NCI-H187 (cell line): ENCODE measurements around the gene AFMID.

Source experiments
- DNase-seq, 2 experiments: peaks; one replicate each; lab custom pipeline; 2025; lab: John Stamatoyannopoulos, UW

AFMID gene

DNA sequence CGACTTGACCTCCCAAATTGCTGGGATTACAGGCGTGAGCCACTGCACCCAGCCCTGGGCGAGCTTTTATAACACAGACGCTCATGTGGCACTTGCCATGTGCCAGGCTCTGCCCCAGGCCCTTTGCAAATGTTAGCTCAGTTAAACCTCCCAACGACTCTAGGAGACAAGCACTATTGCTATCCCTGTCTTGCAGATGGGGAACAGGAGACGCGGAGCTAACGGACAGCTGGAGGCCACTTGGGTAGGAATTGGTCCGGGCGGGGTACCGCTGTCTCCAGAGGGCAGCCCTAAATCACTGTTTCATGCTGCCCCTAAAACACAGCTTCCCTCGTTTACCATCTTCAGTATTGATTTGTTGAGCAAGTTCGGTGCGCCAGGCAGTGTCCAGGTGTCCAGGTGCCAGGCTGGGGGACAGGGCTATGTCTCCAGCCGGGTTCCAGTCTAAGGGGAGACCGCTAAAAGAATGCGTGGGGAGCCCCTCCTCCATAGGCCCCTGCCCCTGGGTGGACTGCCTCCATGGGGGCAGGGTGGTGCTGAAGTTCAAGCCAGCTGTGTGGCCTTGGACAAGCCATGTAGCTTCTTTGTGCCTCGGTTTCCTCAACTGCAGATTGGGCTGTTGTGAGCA lies 68.0 kb downstream of the AFMID start:
- DNase-seq: no peak

DNA sequence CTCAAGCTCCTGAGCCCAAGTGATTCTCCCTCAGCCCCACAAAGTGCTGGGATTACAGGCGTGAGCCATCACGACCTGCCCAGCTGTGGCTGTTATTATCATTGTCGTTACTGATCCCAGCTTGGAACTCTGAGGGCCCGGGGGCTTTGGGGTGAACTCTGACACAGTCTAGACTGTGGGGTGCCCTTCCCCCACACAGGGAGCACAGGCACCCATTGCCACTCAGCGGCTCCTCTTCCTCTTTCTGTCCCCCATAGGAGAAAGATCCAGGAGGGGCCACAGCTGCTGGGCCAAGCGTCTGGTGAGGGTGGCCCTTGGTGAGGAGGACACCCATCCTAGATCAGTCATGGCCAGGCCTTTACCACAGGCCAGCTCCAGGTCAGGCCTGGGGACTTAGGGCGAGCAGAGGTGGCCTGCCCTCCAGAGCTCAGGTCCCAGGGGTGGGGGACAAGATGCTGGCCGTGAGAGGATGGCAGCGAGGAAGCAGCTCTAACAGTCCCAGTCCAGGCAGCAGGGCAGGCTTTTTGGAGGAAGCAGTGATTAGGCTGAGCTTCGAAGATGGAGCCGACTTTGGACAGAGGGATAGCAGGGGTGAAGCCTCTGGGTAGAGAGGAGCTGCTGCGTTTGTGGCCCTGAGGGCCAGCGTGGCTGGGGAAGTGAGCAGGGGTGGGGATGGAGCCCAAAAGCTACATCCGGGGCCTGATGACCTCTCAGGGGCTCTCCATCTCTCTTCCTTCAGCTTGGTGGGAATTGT lies 69.0 kb downstream of the AFMID start:
- no peak for DNase-seq

DNA sequence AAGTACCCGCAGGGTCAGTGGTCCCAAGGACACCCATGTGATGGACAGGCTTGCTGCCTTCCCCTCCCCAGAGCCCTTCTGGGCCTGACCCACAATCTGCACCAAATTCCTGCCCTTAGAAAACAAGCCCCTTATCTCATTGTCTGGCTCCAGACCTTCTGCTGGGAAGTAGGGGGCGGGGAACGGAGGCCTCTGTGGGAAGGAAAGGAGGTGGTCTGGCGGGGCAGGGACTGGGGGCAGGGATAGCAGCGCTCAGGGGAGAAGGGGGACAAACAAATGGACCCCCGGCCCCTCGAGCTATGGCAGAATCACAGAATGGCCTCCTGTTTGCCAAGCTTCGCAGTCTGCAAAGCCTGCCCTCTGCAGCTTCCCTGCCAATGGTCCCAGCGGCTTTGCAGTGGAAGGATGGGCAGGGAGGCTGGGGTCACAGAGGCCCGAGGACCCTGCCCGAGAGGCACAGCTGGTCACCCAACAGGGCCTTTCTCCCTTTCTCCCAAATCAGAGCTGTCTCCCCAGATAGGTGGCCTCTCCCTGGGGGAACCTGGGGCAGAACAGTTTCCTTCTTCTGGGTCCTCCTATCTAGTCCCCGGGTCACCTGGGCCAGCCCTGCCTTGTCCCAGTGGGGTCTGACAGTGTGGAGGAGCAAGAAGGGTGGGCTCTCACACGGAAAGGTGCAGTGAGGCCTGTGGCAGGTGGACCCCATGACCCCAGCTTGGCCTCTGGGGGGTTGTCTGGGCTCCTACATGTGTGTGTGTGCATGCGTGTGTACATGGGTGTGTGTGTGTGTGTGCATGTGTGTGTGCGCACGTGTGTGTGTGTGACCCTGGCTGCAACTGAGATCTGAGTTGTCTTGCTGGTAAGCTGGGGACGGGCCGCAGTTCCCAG lies 69.8 kb downstream of the AFMID start:
- DNase-seq: no peak
